Fibroblast of lung (primary cell): ENCODE measurements around the gene KCNH1.

Experiments used
- CTCF ChIP-seq, 2 donors: IDR thresholded peaks in 1 of 2; conservative IDR thresholded peaks in 1 of 2; 1 replicate in 1 of 2; 2 replicates in 1 of 2; pipeline ENCODE4 v1.5.1; 2011 to 2012; ENCODE audit warnings: low read length in 2 of 2, control low read depth in 1 of 2, inconsistent platforms in 1 of 2, low read depth in 1 of 2, mild to moderate bottlenecking in 1 of 2
- EZH2 ChIP-seq: IDR thresholded peaks from 2 replicates; pipeline ENCODE4 v1.5.1; 2012; ENCODE audit warnings: low read length, control low read depth, mild to moderate bottlenecking; ENCODE audit errors: missing control alignments

GRCh38 chr1:210647406-210648333 is 486.3 kb downstream of the KCNH1 start:
- TF ChIP-seq CTCF (conservative IDR thresholded peaks at IDR 0.05 in 1 of 2, IDR thresholded peaks at IDR 0.05 in 1 of 2; ENCODE audit: low read depth in 1 of 2, low read length in 2 of 2): no peak
- TF ChIP-seq EZH2: no peak
